SK-N-SH (cell line): ENCODE results near the gene DSTN. TPM values are rescaled to one million over a fixed set of nuclear protein-coding genes. Genes with fewer than 3 reads are reported as not detected.

ENCODE experiments used
- CTCF ChIA-PET: fragments of 300-600, 350-600 bp; formaldehyde crosslinking; extraction: SDS; loops from one replicate; lab custom pipeline; 2021; lab: Yijun Ruan, JAX
- POLR2A ChIA-PET: fragments of 350-600 bp; sonication (Branson Sonifier 250); formaldehyde crosslinking; extraction: SDS; loops from one replicate; lab custom pipeline; 2020; ENCODE audit warnings: antibody characterized with exemption, inconsistent platforms; lab: Yijun Ruan, JAX
- DNase-seq: peaks from one replicate; pipeline ENCODE4 v3.0.0; 2012
- H2AFZ ChIP-seq: fragments of 200-600 bp; sonication (generic); 2 replicates; pipeline ENCODE4 v1.8.1; 2016; ENCODE audit warnings: antibody characterized with exemption, mild to moderate bottlenecking, low read depth
- H3F3A ChIP-seq: fragments of 200-600 bp; sonication (generic); replicated peaks from 2 replicates; pipeline ENCODE3; 2016; ENCODE audit warnings: antibody characterized with exemption, mild to moderate bottlenecking; ENCODE audit not compliant: insufficient read depth
- H3K27ac ChIP-seq, 2 experiments: fragments of 200-500 bp in 1 of 2; fragments of 200-600 bp in 1 of 2; sonication (Bioruptor generic) in 1 of 2; sonication (generic), shearing (Covaris generic) in 1 of 2; 2 replicates each; pipeline versions ENCODE4 v1.5.1 to v1.6.1; 2014 to 2016; ENCODE audit warnings: low read depth in 2 of 2, inconsistent platforms in 1 of 2, low read length in 1 of 2, mild to moderate bottlenecking in 1 of 2, mixed read lengths in 1 of 2
- H3K27me3 ChIP-seq: fragments of 200-600 bp; sonication (generic), shearing (Covaris generic); 2 replicates; pipeline ENCODE4 v1.6.1; 2016; ENCODE audit warnings: mixed run types; ENCODE audit not compliant: insufficient read depth
- H3K36me3 ChIP-seq, 2 experiments: fragments of 200-500 bp in 1 of 2; fragments of 200-600 bp in 1 of 2; sonication (Bioruptor generic) in 1 of 2; sonication (generic) in 1 of 2; replicated peaks in 1 of 2; 2 replicates each; pipeline versions ENCODE3 to v1.5.1; 2014 to 2016; ENCODE audit warnings: low read length in 1 of 2, mild to moderate bottlenecking in 1 of 2; ENCODE audit not compliant: insufficient read depth in 2 of 2, control insufficient read depth in 1 of 2
- H3K4me1 ChIP-seq, 2 experiments: fragments of 200-500 bp in 1 of 2; fragments of 200-600 bp in 1 of 2; sonication (Bioruptor generic) in 1 of 2; sonication (generic), shearing (Covaris generic) in 1 of 2; 2 replicates each; pipeline versions ENCODE4 v1.5.1 to v1.6.1; 2014 to 2016; ENCODE audit warnings: low read depth in 1 of 2, low read length in 1 of 2, mixed run types in 1 of 2; ENCODE audit not compliant: insufficient read depth in 2 of 2, control insufficient read depth in 1 of 2
- H3K4me2 ChIP-seq: fragments of 200-600 bp; sonication (generic), shearing (Covaris generic); 2 replicates; pipeline ENCODE4 v1.6.1; 2017; ENCODE audit warnings: mixed run types
- H3K4me3 ChIP-seq, 2 experiments: fragments of 200-500 bp in 1 of 2; fragments of 200-600 bp in 1 of 2; sonication (Bioruptor generic) in 1 of 2; sonication (generic), shearing (Covaris generic) in 1 of 2; 2 replicates each; pipeline versions ENCODE4 v1.5.1 to v1.8.1; 2014 to 2016; ENCODE audit warnings: low read depth in 2 of 2, inconsistent platforms in 1 of 2, low read length in 1 of 2, mild to moderate bottlenecking in 1 of 2, mixed read lengths in 1 of 2, moderate library complexity in 1 of 2
- H3K79me2 ChIP-seq: fragments of 200-600 bp; sonication (generic); 2 replicates; pipeline ENCODE4 v1.8.1; 2017; ENCODE audit warnings: mild to moderate bottlenecking; ENCODE audit not compliant: insufficient read depth
- H3K9ac ChIP-seq: fragments of 200-600 bp; sonication (generic); 2 replicates; pipeline ENCODE4 v1.6.1; 2017; ENCODE audit warnings: mixed run types
- H3K9me2 ChIP-seq: fragments of 200-600 bp; sonication (generic); 2 replicates; pipeline ENCODE4 v1.6.1; 2017; ENCODE audit warnings: mixed run types
- H3K9me3 ChIP-seq: fragments of 200-600 bp; sonication (generic); 2 replicates; pipeline ENCODE4 v1.6.1; 2017; ENCODE audit warnings: mixed run types, mild to moderate bottlenecking, moderate library complexity
- H4K20me1 ChIP-seq: fragments of 200-600 bp; sonication (generic); 2 replicates; pipeline ENCODE4 v1.6.1; 2017; ENCODE audit warnings: mild to moderate bottlenecking, mixed run types; ENCODE audit not compliant: insufficient read depth
- CHD2 ChIP-seq: fragments of 150-350 bp; IDR thresholded peaks from 2 replicates; pipeline ENCODE4 v1.6.1; 2018; ENCODE audit warnings: low read length; ENCODE audit not compliant: partially characterized antibody
- ELF1 ChIP-seq: IDR thresholded peaks from 2 replicates; pipeline ENCODE4 v1.4.0; 2012
- FOSL2 ChIP-seq: IDR thresholded peaks from 2 replicates; pipeline ENCODE4 v1.4.0; 2012; ENCODE audit warnings: low read depth, mild to moderate bottlenecking, moderate library complexity, borderline replicate concordance
- FOXJ3 ChIP-seq: sonication (generic); formaldehyde crosslinking; IDR thresholded peaks from 2 replicates; pipeline ENCODE4 v1.5.1; 2020; ENCODE audit warnings: mild to moderate bottlenecking, missing genetic modification reagents
- GABPA ChIP-seq: IDR thresholded peaks from 2 replicates; pipeline ENCODE4 v1.4.0; 2012; ENCODE audit warnings: low read depth, mild to moderate bottlenecking
- GATA2 ChIP-seq: sonication (generic); formaldehyde crosslinking; IDR thresholded peaks from 2 replicates; pipeline ENCODE4 v1.5.0; 2020; ENCODE audit warnings: mild to moderate bottlenecking, missing genetic modification reagents
- MEF2A ChIP-seq: IDR thresholded peaks from 2 replicates; pipeline ENCODE4 v1.4.0; 2012; ENCODE audit warnings: low read depth, borderline replicate concordance
- NRF1 ChIP-seq: IDR thresholded peaks from 2 replicates; pipeline ENCODE4 v1.6.1; 2012; ENCODE audit warnings: low read depth, mild to moderate bottlenecking, low read length
- RAD21 ChIP-seq: IDR thresholded peaks from 2 replicates; pipeline ENCODE4 v1.6.1; 2012; ENCODE audit warnings: mild to moderate bottlenecking, low read length
- RCOR1 ChIP-seq: fragments of 150-350 bp; IDR thresholded peaks from 2 replicates; pipeline ENCODE4 v1.6.1; 2017; ENCODE audit warnings: antibody characterized with exemption, low read length
- REST ChIP-seq: IDR thresholded peaks from 2 replicates; pipeline ENCODE4 v1.6.1; 2012; ENCODE audit warnings: mild to moderate bottlenecking, low read depth, low read length, moderate library complexity
- SIN3A ChIP-seq: IDR thresholded peaks from 2 replicates; pipeline ENCODE4 v1.6.1; 2012; ENCODE audit warnings: low read depth, mild to moderate bottlenecking, low read length, moderate library complexity, borderline replicate concordance
- SMC3 ChIP-seq: IDR thresholded peaks from 2 replicates; pipeline ENCODE4 v1.6.1; 2012; ENCODE audit warnings: low read depth, low read length, improper control_type of control experiment
- TAF1 ChIP-seq: IDR thresholded peaks from 2 replicates; pipeline ENCODE4 v1.6.1; 2012; ENCODE audit warnings: low read depth, mild to moderate bottlenecking, low read length, moderate library complexity, borderline replicate concordance
- YY1 ChIP-seq: IDR thresholded peaks from 2 replicates; pipeline ENCODE4 v1.4.0; 2012; ENCODE audit warnings: low read depth, mild to moderate bottlenecking
- WGBS: methylation state at CpG from one replicate; pipeline ENCODE4 v1.1.6; 2017; ENCODE audit warnings: low lambda C conversion rate; 5-methylcytosine and 5-hydroxymethylcytosine counted together
- polyA plus RNA-seq, 3 experiments: library from polyadenylated mRNA; depleted of rRNA; stranded (reverse); fragments of >200 nt; gene quantifications; 2 replicates each; pipeline ENCODE4 v1.2.3, GENCODE V29; 2012
- TF ChIP-seq, protein P1 (sequence below): IDR thresholded peaks from 2 replicates; pipeline ENCODE4 v1.4.0; 2012; ENCODE audit warnings: low read depth, borderline replicate concordance
- TF ChIP-seq, protein P2 (sequence below): IDR thresholded peaks from 2 replicates; pipeline ENCODE4 v1.4.0; 2012; ENCODE audit warnings: low read depth
- TF ChIP-seq, protein P3 (sequence below): IDR thresholded peaks from 2 replicates; pipeline ENCODE4 v1.4.0; 2012; ENCODE audit warnings: low read depth, borderline replicate concordance

Gene DSTN
- polyA plus RNA-seq, 1 of the 3 experiments (the other 2 are of a cell fraction): 167 TPM

- no peaks in the 10 kb centered on the region for H3K27me3 ChIP-seq
Observed at GRCh38 chr20:17571153-17571527, 1.3 kb downstream of the DSTN start.

More at GRCh38 chr20:17571153-17571527, 1.3 kb downstream of the DSTN start:
- H3F3A ChIP-seq: peaks cover 12% of the 10 kb centered on the region
- H3K79me2 ChIP-seq: peaks cover 67% of the 10 kb centered on the region
- ChIA-PET POLR2A (interaction anchor here (1.2 kb wide), 1 partner anchor 66 kb away, joined by 3 read pairs; no protein-coding TSS in a partner anchor), CTCF (interaction anchor here (0.9 to 3.3 kb wide), 9 partner anchors 10 to 392 kb away, joined by 3 to 16 read pairs (median 5); no protein-coding TSS in a partner anchor)
- no peak for TF ChIP-seq FOXJ3 (CRISPR knock-in tag)
- no peak for TF ChIP-seq RAD21
- TF ChIP-seq RCOR1: no peak
- TF ChIP-seq NRF1: no peak
- no peak for TF ChIP-seq MEF2A
- no peak for TF ChIP-seq FOSL2
- TF ChIP-seq, protein P1, sequence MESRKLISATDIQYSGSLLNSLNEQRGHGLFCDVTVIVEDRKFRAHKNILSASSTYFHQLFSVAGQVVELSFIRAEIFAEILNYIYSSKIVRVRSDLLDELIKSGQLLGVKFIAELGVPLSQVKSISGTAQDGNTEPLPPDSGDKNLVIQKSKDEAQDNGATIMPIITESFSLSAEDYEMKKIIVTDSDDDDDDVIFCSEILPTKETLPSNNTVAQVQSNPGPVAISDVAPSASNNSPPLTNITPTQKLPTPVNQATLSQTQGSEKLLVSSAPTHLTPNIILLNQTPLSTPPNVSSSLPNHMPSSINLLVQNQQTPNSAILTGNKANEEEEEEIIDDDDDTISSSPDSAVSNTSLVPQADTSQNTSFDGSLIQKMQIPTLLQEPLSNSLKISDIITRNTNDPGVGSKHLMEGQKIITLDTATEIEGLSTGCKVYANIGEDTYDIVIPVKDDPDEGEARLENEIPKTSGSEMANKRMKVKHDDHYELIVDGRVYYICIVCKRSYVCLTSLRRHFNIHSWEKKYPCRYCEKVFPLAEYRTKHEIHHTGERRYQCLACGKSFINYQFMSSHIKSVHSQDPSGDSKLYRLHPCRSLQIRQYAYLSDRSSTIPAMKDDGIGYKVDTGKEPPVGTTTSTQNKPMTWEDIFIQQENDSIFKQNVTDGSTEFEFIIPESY: no peak
- TF ChIP-seq SIN3A: no peak
- no peak for TF ChIP-seq GABPA
- no peak for TF ChIP-seq TAF1
- no peak for TF ChIP-seq GATA2 (CRISPR knock-in tag)
- TF ChIP-seq YY1: no peak
- TF ChIP-seq REST: no peak
- no peak for TF ChIP-seq ELF1
- TF ChIP-seq, protein P2, sequence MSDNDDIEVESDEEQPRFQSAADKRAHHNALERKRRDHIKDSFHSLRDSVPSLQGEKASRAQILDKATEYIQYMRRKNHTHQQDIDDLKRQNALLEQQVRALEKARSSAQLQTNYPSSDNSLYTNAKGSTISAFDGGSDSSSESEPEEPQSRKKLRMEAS: no peak
- no peak for TF ChIP-seq CHD2
- TF ChIP-seq, protein P3, sequence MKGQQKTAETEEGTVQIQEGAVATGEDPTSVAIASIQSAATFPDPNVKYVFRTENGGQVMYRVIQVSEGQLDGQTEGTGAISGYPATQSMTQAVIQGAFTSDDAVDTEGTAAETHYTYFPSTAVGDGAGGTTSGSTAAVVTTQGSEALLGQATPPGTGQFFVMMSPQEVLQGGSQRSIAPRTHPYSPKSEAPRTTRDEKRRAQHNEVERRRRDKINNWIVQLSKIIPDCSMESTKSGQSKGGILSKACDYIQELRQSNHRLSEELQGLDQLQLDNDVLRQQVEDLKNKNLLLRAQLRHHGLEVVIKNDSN: no peak
- TF ChIP-seq SMC3: no peak
- H3K27ac ChIP-seq: peak overlapping the region; percentile 93 to 99
- H3K4me2 ChIP-seq: peak overlapping the region; percentile 84
- peak overlapping the region; percentile 95 for H3K9ac ChIP-seq
- DNase-seq: no peak
- WGBS: 10% methylated on average over 6 of the region's 6 CpGs
- no peak overlapping the region for H2AFZ ChIP-seq
- peaks cover 3 to 14% of the 10 kb centered on the region in 2 experiments for H3K36me3 ChIP-seq
- H3K4me3 ChIP-seq: peak overlapping the region; percentile 92 to 97
- peaks cover 59% of the 10 kb centered on the region for H4K20me1 ChIP-seq
- no peaks in the 10 kb centered on the region for H3K9me2 ChIP-seq
- peaks cover 0 to 3% of the 10 kb centered on the region in 2 experiments; a peak in 2 of 4 replicates for H3K4me1 ChIP-seq
- no peaks in the 10 kb centered on the region for H3K9me3 ChIP-seq
